HG03196 (cell line): Measurements from ENCODE around the gene CTAGE1.
"Not testable (repeated sequence)": the region's sequence is repeated elsewhere in the genome, so short reads cannot be mapped to it uniquely, and the experiment has no call there.

Experiments used
- ATAC-seq: cut with Tn5 transposase; IDR thresholded peaks from one replicate; pipeline ENCODE4 v1.9.1; 2021; ENCODE audit not compliant: unreplicated experiment

Gene CTAGE1, protein sequence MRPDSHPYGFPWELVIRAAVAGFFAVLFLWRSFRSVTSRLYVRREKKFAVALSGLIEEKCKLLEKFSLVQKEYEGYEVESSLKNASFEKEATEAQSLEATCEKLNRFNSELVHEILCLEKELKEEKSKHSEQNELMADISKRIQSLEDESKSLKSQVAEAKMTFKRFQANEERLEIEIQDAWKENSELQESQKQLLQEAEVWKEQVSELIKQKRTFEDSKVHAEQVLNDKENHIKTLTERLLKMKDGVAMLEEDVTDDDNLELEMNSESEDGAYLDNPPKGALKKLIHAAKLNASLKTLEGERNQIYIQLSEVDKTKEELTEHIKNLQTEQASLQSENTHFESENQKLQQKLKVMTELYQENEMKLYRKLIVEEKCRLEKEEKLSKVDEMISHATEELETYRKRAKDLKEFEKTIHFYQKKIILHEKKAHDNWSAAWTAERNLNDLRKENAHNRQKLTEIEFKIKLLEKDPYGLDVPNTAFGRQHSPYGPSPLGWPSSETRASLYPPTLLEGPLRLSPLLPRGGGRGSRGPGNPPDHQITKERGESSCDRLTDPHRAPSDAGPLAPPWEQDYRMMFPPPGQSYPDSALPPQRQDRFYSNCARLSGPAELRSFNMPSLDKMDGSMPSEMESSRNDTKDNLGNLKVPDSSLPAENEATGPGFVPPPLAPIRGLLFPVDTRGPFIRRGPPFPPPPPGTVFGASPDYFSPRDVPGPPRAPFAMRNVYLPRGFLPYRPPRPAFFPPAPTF

DNA sequence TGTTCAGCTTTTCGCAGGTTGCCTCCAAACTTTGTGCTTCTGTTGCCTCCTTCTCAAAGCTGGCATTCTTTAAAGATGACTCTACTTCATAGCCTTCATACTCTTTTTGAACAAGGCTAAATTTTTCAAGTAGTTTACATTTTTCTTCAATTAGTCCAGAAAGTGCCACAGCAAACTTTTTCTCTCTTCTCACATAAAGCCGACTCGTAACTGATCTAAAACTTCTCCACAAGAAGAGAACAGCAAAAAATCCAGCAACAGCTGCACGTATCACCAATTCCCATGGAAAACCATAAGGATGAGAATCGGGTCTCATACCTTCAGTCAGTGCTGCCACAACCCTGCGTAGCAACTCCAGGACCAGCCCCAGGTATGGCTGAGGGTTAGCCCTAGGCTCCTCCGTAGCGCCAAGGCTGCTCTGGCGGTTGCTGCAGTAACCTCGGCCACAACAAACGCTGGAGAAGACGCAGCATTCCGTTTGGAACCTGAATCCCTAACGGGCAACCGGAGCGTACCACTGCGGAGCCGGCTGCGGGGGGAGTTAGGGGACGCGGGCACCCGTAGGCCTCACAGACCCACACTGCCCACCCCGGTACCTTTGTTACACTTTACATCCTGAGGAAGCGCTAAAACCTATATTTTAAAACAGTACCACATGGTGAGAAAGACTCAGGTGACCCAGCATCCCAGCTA, at the start of gene CTAGE1:
CTAGE1 (minus strand) TSS at position 420 of the 693 bp plus-strand sequence; CDS start at position 316, 104 bp downstream.
- ATAC-seq: no peak

DNA sequence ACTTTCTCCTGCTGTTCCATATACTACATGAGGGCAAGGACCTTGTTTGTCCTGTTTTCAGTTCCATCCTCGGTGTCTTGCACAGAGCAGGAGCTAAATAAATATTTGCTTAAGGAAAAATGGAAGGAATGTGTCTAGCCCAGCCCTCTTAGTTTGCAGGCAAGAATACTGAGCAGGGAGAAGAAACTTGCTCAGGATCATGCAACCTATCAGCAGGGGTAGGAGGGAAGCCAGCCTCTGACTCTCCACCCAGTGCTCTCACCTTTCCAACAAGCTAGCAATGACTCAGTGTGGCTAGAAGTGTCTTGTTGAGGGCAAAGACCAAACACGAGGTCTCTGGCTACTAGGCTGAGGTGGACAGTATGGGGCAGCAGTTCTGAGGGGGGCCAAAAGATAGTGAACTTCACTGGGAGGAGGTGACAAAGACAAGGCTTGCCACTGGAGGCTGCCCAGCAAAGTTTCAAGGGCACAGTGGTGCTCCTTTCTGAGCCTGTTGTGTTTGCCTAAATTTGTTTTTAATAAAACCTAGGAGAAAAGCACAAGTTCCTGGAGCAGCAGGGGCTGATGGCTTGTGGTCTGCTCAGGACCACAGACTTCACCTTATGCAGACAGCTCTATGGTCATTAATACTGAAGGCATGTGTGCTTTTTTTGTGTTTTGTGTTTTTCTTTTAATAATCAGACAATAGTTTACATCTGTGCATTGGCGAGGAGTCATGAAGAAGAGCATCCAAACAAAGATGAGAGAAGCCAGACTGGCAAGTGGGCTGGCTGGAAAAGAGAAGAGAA, 49.1 kb upstream of the CTAGE1 start:
- ATAC-seq: no peak

- ATAC-seq: no peak
Observed at GRCh38 chr18:22465859-22466457, 48.2 kb upstream of the CTAGE1 start.

- ATAC-seq: no peak
Observed at GRCh38 chr18:22463076-22463475, 45.4 kb upstream of the CTAGE1 start.

DNA sequence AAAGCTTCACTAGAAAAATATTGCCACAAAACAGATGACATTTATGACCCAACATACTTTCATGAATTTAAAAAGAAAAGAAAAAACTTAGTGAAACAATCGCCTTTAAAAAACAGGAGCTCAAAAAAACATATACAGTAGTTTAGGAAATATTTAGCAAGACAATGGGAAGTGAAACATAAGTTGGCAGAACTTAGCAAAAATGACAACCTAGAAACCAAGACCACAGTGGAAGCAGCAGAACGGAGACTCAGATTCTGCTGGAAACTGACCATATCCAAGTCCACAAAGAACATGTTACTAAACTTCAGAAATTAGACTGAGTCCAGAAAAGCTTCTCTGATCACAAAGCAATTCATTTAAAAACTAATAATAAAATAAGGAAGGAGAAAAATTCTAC, 41.8 kb upstream of the CTAGE1 start:
- no peak for ATAC-seq

GRCh38 chr18:22457524-22457923, 39.8 kb upstream of the CTAGE1 start:
- ATAC-seq: no peak

- ATAC-seq: no peak
Observed at GRCh38 chr18:22456547-22456946, 38.8 kb upstream of the CTAGE1 start.

GRCh38 chr18:22456116-22456480, 38.4 kb upstream of the CTAGE1 start:
- ATAC-seq: no peak

DNA sequence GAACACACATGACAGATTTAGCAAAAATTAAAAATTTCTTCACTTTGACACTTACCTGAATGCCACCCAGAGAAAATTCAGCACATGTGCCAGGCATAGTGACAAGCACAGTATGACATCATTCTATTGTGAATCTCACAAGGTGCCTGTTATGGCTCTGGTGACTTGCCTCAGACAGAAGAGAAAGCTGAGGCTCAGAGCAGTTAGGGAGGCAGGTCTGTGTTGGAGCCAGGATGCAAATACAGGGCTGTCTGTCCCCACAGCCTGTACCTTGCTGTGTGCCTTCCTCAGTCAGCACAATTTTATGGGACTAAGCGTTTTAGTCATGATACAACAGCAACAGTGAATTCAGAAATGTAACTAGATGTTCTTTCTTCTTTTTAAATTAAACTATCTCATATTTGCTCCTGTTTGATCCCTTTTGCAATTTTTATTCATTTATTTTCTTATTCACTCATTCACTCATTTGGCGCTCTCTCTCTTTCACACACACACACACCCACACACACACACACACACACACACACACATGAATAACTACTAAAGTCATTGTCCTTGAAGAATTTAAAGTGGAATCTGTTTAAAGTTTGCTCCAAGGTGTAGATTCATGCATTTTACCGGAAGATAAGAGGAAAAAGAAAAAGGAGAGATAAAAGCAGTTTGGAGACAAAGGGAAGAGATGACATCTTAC, 37.9 kb upstream of the CTAGE1 start:
- no peak for ATAC-seq

- no peak for ATAC-seq
Observed at GRCh38 chr18:22453315-22453714, 35.6 kb upstream of the CTAGE1 start.

DNA sequence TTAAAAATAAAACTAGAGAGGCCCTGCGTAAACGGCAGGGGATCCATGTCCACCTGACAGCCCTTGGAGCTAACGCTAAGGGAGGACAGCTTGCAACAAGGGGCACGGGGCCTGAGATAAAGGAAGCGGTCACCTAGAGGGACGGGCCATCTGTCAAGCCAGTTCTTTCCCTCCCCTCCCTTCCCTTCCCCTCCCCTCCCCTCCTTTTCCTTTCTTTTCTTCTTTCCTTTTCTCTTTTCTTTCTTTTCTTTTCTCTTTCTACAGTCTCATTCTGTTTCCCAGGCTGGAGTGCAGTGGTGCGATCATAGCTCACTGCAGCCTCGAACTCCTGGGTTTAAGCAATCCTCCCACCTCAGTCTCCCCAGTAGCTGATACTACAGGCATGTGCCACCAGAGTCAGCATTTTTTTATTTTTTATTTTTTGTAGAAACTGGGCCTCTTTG, 34.5 kb upstream of the CTAGE1 start:
- no peak for ATAC-seq

- ATAC-seq: no peak
Observed at GRCh38 chr18:22451796-22452195, 34.1 kb upstream of the CTAGE1 start.

DNA sequence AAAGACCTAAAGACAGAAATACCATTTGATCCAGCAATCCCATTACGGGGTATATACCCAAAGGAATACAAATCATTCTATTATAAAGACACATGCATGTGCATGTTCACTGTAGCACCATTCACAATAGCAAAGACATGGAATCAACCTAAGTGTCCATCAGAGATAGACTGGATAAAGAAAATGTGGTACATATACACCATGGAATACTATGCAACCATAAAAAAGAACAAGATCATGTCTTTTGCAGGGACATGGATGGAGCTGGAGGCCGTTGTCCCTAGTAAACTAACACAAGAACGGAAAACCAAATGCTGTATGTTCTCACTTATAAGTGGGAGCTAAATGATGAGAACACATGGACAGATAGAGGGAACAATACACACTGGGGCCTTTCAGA, 33.1 kb upstream of the CTAGE1 start:
- not testable (repeated sequence) for ATAC-seq

DNA sequence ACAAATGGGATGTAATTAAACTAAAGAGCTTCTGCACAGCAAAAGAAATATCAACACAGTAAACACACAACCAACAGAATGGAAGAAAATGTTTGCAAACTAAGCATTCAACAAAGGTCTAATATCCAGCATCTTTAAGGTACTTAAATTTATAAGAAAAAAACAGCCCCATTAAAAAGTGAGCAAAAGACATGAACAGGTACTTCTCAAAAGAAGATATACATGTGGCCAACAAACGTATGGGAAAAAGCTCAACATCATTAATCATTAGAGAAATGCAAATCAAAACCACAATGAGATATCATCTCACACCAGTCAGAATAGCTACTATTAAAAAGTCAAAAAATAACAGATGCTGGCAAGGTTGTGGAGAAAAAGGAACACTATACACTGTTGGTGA, 32.6 kb upstream of the CTAGE1 start:
- ATAC-seq: not testable (repeated sequence)

DNA sequence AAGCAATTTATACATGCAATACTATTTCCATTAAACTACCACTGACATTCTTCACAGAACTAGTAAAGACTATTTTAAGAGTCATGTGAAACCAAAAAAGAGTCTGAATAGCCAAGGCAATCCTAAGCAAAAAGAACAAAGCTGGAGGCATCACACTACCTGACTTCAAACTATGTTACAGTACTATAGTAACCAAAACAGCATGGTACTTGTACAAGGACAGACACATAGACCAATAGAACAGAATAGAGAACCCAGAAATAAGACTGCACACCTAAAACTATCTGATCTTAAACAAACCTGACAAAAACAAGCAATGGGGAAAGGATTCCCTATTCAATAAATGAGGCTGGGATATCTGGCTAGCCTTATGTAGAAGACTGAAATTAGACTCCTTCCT, 32.0 kb upstream of the CTAGE1 start:
- not testable (repeated sequence) for ATAC-seq

- ATAC-seq: no peak
Observed at GRCh38 chr18:22448238-22448637, 30.5 kb upstream of the CTAGE1 start.

DNA sequence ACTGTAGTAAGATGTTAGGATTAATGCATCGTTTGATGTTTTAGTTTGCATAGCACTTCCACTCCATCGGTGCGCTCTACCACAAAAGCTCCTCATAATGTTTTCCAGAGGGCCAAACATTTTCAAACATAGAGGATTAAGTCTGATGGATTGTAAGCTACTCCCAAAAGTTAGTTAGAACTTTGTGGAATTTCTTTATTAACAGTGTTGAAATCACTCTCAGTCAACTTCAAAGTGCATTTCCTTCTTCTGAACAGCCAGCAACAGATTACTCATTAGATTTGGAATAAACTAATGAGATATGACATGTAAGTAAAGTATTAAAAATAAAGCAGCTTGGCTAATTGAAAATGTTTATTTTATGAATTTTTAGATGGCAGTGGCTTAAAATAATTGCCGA, 30.1 kb upstream of the CTAGE1 start:
- no peak for ATAC-seq

- ATAC-seq: no peak
Observed at GRCh38 chr18:22446911-22447310, 29.2 kb upstream of the CTAGE1 start.

GRCh38 chr18:22446325-22446724, 28.6 kb upstream of the CTAGE1 start:
- ATAC-seq: no peak

DNA sequence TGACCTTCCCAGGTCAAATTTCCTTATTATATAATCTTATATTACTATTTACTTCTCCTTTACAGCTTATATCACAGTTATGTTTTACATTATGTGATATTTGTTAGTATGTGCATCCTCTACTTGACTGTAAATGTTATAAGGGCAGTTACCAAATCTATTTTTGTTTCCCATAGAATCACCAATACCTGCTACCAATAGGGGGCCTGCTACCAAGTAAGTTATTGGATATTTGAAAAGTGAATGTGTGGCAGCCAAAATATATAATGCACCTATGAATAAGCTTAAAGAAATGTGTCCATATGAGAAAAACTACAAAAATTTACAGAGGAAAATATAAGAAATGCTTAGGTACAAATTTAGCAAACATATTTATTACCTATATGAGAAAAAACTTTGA, 23.9 kb upstream of the CTAGE1 start:
- ATAC-seq: no peak
